HG02840 (cell line): Measurements from ENCODE around the gene CCNT1.
"Not testable (repeated sequence)": the region's sequence is repeated elsewhere in the genome, so short reads cannot be mapped to it uniquely, and the experiment has no call there.

ENCODE experiments used
- ATAC-seq: cut with Tn5 transposase; IDR thresholded peaks from one replicate; pipeline ENCODE4 v1.9.1; 2021; ENCODE audit warnings: mild to moderate bottlenecking, moderate library complexity, moderate number of reproducible peaks; ENCODE audit not compliant: unreplicated experiment, low FRiP score

The CCNT1 gene

DNA sequence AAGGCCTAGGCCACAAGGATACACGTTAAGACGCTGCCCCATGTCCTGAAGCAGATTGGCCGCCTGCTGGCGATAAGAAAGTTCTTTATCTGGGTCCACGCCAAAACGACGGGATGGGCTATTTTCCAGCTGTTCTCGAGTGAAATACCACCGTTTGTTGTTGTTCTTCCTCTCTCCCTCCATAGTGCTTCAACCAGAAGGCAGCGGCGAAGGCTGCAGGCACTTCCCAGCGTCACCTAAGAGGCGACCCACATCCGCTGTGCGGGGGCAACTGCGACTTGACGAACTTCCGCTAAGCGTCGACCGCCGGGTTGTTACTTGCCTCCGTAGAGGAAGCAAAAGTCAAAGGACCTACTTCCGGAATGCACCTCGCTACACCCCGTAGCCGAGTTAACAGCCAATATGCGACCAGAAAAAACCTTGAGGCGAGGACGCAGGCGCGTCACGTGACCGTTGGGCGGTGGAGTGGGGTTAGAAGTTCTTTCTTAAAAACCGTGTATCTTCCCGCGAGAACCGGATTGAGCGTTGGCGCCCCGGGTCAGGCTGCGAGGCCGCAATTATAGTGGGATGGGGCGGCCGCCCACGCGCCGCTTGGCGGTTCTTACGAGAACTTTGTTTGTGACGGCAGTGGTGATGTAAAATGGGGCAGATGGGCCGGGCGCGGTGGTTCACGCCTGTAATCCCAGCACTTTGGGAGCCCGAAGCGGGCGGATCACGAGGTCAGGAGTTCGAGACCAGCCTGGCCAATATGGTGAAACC, at the start of gene CCNT1:
TSS of gene CCNT1 (minus strand) at position 215 of the 759 bp plus-strand sequence. CDS start at position 183, 32 bp downstream.
- ATAC-seq, result peak; percentile 96

DNA sequence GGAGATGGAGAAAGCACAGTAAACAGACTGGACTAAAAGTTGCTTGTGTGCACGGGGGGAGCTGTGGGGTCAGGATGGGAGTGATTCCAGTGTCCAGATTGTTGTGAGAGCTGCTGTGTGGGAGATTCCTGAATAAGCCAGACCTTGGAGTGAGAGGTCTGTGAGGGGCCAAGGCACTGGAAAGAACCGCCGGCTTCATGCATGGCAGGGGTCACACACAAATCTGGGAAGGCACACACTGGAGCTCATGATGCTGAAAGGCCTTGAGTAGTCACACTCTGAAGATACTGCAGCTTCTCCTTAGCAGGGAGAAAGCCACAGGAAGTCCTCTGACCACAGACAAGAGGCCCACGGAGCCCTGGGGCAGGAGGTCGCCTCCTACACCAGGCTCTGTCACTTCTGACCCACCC, 49.3 kb upstream of the CCNT1 start:
- no peak for ATAC-seq

DNA sequence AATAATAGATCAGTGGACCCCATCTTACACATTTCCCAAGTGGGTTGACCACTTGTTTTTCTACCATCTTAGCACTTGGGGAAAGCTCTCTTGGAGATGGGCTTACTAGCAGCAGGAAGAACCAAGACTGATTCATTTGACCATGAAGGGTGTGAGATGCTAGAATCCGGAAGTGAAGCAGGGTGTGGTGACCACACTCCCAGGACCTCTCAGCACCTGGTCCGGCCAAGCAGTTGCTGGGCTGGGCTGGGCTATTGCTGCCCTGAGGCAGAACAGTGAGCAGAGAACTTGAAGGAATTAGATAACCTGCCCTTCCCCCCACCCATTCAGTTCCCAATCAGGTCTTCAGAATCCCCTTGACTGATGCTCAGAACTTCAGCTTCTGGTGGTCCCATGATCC, 48.0 kb upstream of the CCNT1 start:
- ATAC-seq, result no peak

- no peak for ATAC-seq
Measured at GRCh38 chr12:48758737-48759136, 42.2 kb upstream of the CCNT1 start.

GRCh38 chr12:48758186-48758585, 41.7 kb upstream of the CCNT1 start:
- no peak for ATAC-seq

DNA sequence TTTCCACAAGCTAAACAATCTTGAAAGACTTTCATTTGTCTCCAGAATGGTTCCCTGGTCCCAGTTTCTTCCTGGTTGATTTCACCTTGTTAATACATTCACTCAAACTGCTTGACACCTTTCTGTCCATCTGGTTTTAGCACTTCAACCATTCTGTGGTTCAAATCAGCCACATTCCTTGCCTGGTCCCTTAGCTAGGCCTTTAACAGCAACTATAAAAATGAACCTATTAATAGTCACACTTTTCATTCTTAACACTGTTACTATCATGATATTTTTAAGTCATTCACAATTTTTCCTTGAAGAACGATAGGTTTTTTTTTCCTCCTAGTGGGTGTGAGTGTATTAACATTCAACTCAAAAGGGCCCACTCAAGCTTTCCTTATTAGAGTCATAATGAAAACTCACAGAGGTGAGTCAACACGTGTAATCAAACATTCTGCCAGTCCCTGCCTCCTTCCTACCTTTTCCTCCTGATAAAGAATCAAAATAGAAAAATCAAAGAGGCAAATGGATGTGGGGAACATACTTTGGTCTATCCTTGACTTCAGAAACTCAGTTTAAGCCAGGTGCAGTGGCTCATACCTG, 34.4 kb upstream of the CCNT1 start:
- no peak for ATAC-seq

GRCh38 chr12:48750215-48750614, 33.7 kb upstream of the CCNT1 start:
- no peak for ATAC-seq

- ATAC-seq, result no peak
Measured at GRCh38 chr12:48744251-48745008, 27.9 kb upstream of the CCNT1 start.

GRCh38 chr12:48739618-48740269, 23.2 kb upstream of the CCNT1 start:
- no peak for ATAC-seq

DNA sequence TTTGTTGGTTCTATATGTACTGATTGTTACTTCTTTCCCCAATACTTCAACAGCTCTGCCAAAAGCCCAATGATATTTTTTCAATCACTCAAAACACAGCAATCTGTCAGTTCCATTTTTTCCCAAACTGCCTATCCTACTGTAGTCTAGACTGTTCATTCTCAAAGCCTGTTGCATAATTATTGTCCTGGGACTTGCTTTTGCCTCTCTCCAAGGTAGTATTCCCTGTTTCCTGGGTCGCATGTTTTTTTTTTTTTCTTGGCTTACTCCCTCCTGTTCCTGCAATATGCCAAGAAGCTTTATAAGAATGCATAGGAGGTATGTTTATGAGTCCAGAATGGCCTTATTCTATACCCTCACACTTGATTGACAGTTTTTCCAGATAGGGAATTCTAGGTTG, 19.9 kb upstream of the CCNT1 start:
- ATAC-seq, result no peak

GRCh38 chr12:48728807-48729206, 12.3 kb upstream of the CCNT1 start:
- no peak for ATAC-seq

GRCh38 chr12:48720737-48721136, 4.2 kb upstream of the CCNT1 start:
- ATAC-seq, result not testable (repeated sequence)

- ATAC-seq, result not testable (repeated sequence)
Measured at GRCh38 chr12:48720171-48720570, 3.7 kb upstream of the CCNT1 start.

GRCh38 chr12:48719002-48719401, 2.5 kb upstream of the CCNT1 start:
- not testable (repeated sequence) for ATAC-seq

- no peak for ATAC-seq
Measured at GRCh38 chr12:48717252-48717695, 767 bp upstream of the CCNT1 start.

GRCh38 chr12:48716168-48716492, 377 bp downstream of the CCNT1 start:
- ATAC-seq, result no peak

GRCh38 chr12:48712209-48712608, 4.3 kb downstream of the CCNT1 start:
- no peak for ATAC-seq

DNA sequence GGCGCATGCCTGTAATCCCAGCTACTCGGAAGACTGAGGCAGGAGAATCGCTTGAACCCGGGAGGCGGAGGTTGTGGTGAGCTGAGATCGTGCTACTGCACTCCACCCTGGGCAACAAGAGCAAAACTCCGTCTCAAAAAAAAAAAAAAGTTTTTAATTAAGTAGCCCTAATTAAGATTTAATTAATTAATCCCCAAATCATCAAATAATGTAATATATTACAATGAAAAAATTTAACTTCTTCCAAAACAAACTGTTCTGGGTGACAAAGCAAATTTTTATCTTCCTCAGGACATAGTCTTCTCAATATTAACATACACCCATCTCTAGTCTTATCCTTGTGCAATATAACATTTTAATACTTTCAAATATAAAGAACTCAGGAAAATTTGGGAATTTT, 17.7 kb downstream of the CCNT1 start:
- ATAC-seq, result not testable (repeated sequence)

- no peak for ATAC-seq
Measured at GRCh38 chr12:48696626-48697025, 19.9 kb downstream of the CCNT1 start.

DNA sequence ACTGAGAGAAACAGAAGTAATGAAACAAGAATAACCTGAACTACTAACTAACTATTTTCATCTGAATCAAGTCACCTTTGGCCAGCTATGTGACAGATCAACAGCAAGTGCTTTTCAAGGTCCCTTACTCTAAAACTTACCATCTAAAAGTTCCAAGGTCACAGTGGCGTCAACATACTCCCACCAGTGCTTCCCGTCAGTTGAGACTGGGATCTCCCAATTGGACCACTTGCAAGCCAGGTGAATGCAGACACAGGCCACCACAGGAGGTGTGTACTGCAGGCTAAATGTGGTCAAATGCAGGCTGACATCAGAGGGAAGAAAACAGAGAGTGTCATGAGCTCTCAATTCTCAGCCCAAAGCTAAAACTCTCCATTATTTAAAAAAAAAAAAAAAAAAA, 20.6 kb downstream of the CCNT1 start:
- ATAC-seq, result no peak

DNA sequence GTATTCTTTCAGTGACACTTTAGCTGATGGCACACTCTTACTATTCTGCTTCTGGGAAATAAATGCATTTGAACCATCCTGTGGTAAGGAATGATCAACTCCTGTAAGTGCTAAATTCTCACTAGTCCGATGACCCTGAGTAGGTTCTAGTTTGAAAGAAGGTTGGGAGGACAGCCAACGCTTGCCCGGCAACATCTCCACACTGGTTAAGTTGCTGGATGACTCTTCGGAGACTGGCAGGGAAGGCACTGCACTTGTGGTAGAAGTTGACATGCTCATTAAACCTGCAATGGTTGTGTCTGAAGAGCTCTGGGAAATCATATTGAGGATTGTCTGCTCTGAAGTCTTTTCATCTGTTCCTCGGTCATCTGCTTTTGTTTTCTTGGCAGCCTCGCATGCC, 22.5 kb downstream of the CCNT1 start:
- no peak for ATAC-seq
